ENCODE data around the gene URGCP. TPM values are rescaled to one million over a fixed set of nuclear protein-coding genes. Genes with fewer than 3 reads are reported as not detected.
A peak's percentile ranks its signal among the peaks of the same experiment; 100 is the strongest.

The URGCP gene
- total RNA-seq, 1 donor from 2014 or later: 28.2 TPM

- Histone ChIP-seq H3K4me1 (ENCODE audit: control insufficient read depth in 3 of 3, insufficient read depth in 3 of 3, low read length in 3 of 3) (peaks cover 48 to 58% (median 50%) of the 10 kb centered on the region in 3 donors), H3K27ac (ENCODE audit: low read depth, low read length) (peak overlapping the region; percentile 90), H3K4me3 (ENCODE audit: low read length in 3 of 3) (peak overlapping the region; percentile 11 to 60 (median 58)), H3K27me3 (ENCODE audit: control insufficient read depth in 3 of 3, insufficient read depth in 3 of 3, low read length in 3 of 3) (no peaks in the 10 kb centered on the region), H3K36me3 (ENCODE audit: control insufficient read depth in 3 of 3, insufficient read depth in 3 of 3, low read length in 3 of 3) (peaks cover 42 to 55% (median 50%) of the 10 kb centered on the region in 3 donors), H3K9ac (ENCODE audit: low read depth in 1 of 3, low read length in 3 of 3) (peak overlapping the region; percentile 16 to 73 (median 65)), H3K9me3 (ENCODE audit: control insufficient read depth in 3 of 3, low read length in 3 of 3) (no peaks in the 10 kb centered on the region)
Measured at GRCh38 chr7:43876976-43877745, 29.2 kb downstream of the URGCP start.

- H3K36me3 ChIP-seq (ENCODE audit: control insufficient read depth in 3 of 3, insufficient read depth in 3 of 3, low read length in 3 of 3): peaks cover 42 to 55% (median 48%) of the 10 kb centered on the region in 3 donors
- H3K9me3 ChIP-seq (ENCODE audit: control insufficient read depth in 3 of 3, low read length in 3 of 3): no peaks in the 10 kb centered on the region
- no peak overlapping the region for H3K9ac ChIP-seq (ENCODE audit: low read depth in 1 of 3, low read length in 3 of 3)
- H3K4me1 ChIP-seq (ENCODE audit: control insufficient read depth in 3 of 3, insufficient read depth in 3 of 3, low read length in 3 of 3): peaks cover 54 to 63% (median 55%) of the 10 kb centered on the region in 3 donors
- no peaks in the 10 kb centered on the region for H3K27me3 ChIP-seq (ENCODE audit: control insufficient read depth in 3 of 3, insufficient read depth in 3 of 3, low read length in 3 of 3)
- H3K4me3 ChIP-seq (ENCODE audit: low read length in 3 of 3): peak overlapping the region in 2 of 3 donors; percentile 35 to 60
- peak overlapping the region; percentile 90 for H3K27ac ChIP-seq (ENCODE audit: low read depth, low read length)
Measured at GRCh38 chr7:43876241-43876640, 30.2 kb downstream of the URGCP start.

GRCh38 chr7:43873300-43873699, 33.1 kb downstream of the URGCP start:
- peaks cover 50 to 59% (median 52%) of the 10 kb centered on the region in 3 donors for H3K4me1 ChIP-seq (ENCODE audit: control insufficient read depth in 3 of 3, insufficient read depth in 3 of 3, low read length in 3 of 3)
- no peaks in the 10 kb centered on the region for H3K27me3 ChIP-seq (ENCODE audit: control insufficient read depth in 3 of 3, insufficient read depth in 3 of 3, low read length in 3 of 3)
- no peaks in the 10 kb centered on the region for H3K9me3 ChIP-seq (ENCODE audit: control insufficient read depth in 3 of 3, low read length in 3 of 3)
- H3K4me3 ChIP-seq (ENCODE audit: low read length in 3 of 3): peak overlapping the region in 1 of 3 donors; percentile 12
- H3K27ac ChIP-seq (ENCODE audit: low read depth, low read length): peak overlapping the region; percentile 85
- H3K36me3 ChIP-seq (ENCODE audit: control insufficient read depth in 3 of 3, insufficient read depth in 3 of 3, low read length in 3 of 3): peaks cover 26 to 30% (median 26%) of the 10 kb centered on the region in 3 donors
- peak overlapping the region in 1 of 3 donors; percentile 51 for H3K9ac ChIP-seq (ENCODE audit: low read depth in 1 of 3, low read length in 3 of 3)

- Histone ChIP-seq H3K27me3 (ENCODE audit: control insufficient read depth in 3 of 3, insufficient read depth in 3 of 3, low read length in 3 of 3) (no peaks in the 10 kb centered on the region), H3K36me3 (ENCODE audit: control insufficient read depth in 3 of 3, insufficient read depth in 3 of 3, low read length in 3 of 3) (peaks cover 22 to 25% (median 22%) of the 10 kb centered on the region in 3 donors), H3K4me3 (ENCODE audit: low read length in 3 of 3) (peak overlapping the region in 2 of 3 donors; percentile 3 to 12), H3K9me3 (ENCODE audit: control insufficient read depth in 3 of 3, low read length in 3 of 3) (no peaks in the 10 kb centered on the region), H3K4me1 (ENCODE audit: control insufficient read depth in 3 of 3, insufficient read depth in 3 of 3, low read length in 3 of 3) (peaks cover 45 to 57% (median 45%) of the 10 kb centered on the region in 3 donors), H3K9ac (ENCODE audit: low read depth in 1 of 3, low read length in 3 of 3) (peak overlapping the region in 2 of 3 donors; percentile 16 to 51), H3K27ac (ENCODE audit: low read depth, low read length) (peak overlapping the region; percentile 85)
Measured at GRCh38 chr7:43872406-43873110, 33.8 kb downstream of the URGCP start.

GRCh38 chr7:43871064-43871463, 35.3 kb downstream of the URGCP start:
- Histone ChIP-seq H3K27me3 (ENCODE audit: control insufficient read depth in 3 of 3, insufficient read depth in 3 of 3, low read length in 3 of 3) (no peaks in the 10 kb centered on the region), H3K9me3 (ENCODE audit: control insufficient read depth in 3 of 3, low read length in 3 of 3) (no peaks in the 10 kb centered on the region), H3K4me3 (ENCODE audit: low read length in 3 of 3) (no peak overlapping the region), H3K4me1 (ENCODE audit: control insufficient read depth in 3 of 3, insufficient read depth in 3 of 3, low read length in 3 of 3) (peaks cover 32 to 42% (median 36%) of the 10 kb centered on the region in 3 donors), H3K27ac (ENCODE audit: low read depth, low read length) (no peak overlapping the region), H3K9ac (ENCODE audit: low read depth in 1 of 3, low read length in 3 of 3) (no peak overlapping the region), H3K36me3 (ENCODE audit: control insufficient read depth in 3 of 3, insufficient read depth in 3 of 3, low read length in 3 of 3) (peaks cover 16 to 23% (median 21%) of the 10 kb centered on the region in 3 donors)

- Histone ChIP-seq H3K4me1 (ENCODE audit: control insufficient read depth in 3 of 3, insufficient read depth in 3 of 3, low read length in 3 of 3) (peaks cover 29 to 37% (median 36%) of the 10 kb centered on the region in 3 donors), H3K27ac (ENCODE audit: low read depth, low read length) (peak overlapping the region; percentile 89), H3K27me3 (ENCODE audit: control insufficient read depth in 3 of 3, insufficient read depth in 3 of 3, low read length in 3 of 3) (no peaks in the 10 kb centered on the region), H3K4me3 (ENCODE audit: low read length in 3 of 3) (peak overlapping the region in 1 of 3 donors; percentile 90), H3K9ac (ENCODE audit: low read depth in 1 of 3, low read length in 3 of 3) (peak overlapping the region in 1 of 3 donors; percentile 87), H3K9me3 (ENCODE audit: control insufficient read depth in 3 of 3, low read length in 3 of 3) (no peaks in the 10 kb centered on the region), H3K36me3 (ENCODE audit: control insufficient read depth in 3 of 3, insufficient read depth in 3 of 3, low read length in 3 of 3) (peaks cover 13 to 20% (median 18%) of the 10 kb centered on the region in 3 donors)
Measured at GRCh38 chr7:43870316-43870715, 36.1 kb downstream of the URGCP start.

- H3K9me3 ChIP-seq (ENCODE audit: control insufficient read depth in 3 of 3, low read length in 3 of 3): no peaks in the 10 kb centered on the region
- H3K4me1 ChIP-seq (ENCODE audit: control insufficient read depth in 3 of 3, insufficient read depth in 3 of 3, low read length in 3 of 3): peaks cover 29 to 37% (median 36%) of the 10 kb centered on the region in 3 donors
- no peaks in the 10 kb centered on the region for H3K27me3 ChIP-seq (ENCODE audit: control insufficient read depth in 3 of 3, insufficient read depth in 3 of 3, low read length in 3 of 3)
- peak overlapping the region; percentile 87 to 90 (median 90) for H3K9ac ChIP-seq (ENCODE audit: low read depth in 1 of 3, low read length in 3 of 3)
- H3K36me3 ChIP-seq (ENCODE audit: control insufficient read depth in 3 of 3, insufficient read depth in 3 of 3, low read length in 3 of 3): peaks cover 10 to 20% (median 19%) of the 10 kb centered on the region in 3 donors
- H3K4me3 ChIP-seq (ENCODE audit: low read length in 3 of 3): peak overlapping the region; percentile 86 to 90 (median 88)
- H3K27ac ChIP-seq (ENCODE audit: low read depth, low read length): peak overlapping the region; percentile 89
Measured at GRCh38 chr7:43869867-43870240, 36.5 kb downstream of the URGCP start.

- Histone ChIP-seq H3K9ac (ENCODE audit: low read depth in 1 of 3, low read length in 3 of 3) (peak within 1 kb of the TSS; percentile 87 to 90 (median 90)), H3K27ac (ENCODE audit: low read depth, low read length) (peak within 1 kb of the TSS; percentile 89), H3K27me3 (ENCODE audit: control insufficient read depth in 3 of 3, insufficient read depth in 3 of 3, low read length in 3 of 3) (no peaks in the 10 kb centered on the region), H3K9me3 (ENCODE audit: control insufficient read depth in 3 of 3, low read length in 3 of 3) (no peaks in the 10 kb centered on the region), H3K4me3 (ENCODE audit: low read length in 3 of 3) (peak within 1 kb of the TSS; percentile 86 to 90 (median 88)), H3K36me3 (ENCODE audit: control insufficient read depth in 3 of 3, insufficient read depth in 3 of 3, low read length in 3 of 3) (peaks cover 10 to 20% (median 19%) of the 10 kb centered on the region in 3 donors), H3K4me1 (ENCODE audit: control insufficient read depth in 3 of 3, insufficient read depth in 3 of 3, low read length in 3 of 3) (peaks cover 29 to 37% (median 36%) of the 10 kb centered on the region in 3 donors)
Measured at GRCh38 chr7:43869006-43869866, 37.2 kb downstream of the URGCP start, which contains the start of gene MRPS24. Gene MRPS24 (minus strand): TSS chr7:43869517. CDS start chr7:43869495, 22 bp downstream.

GRCh38 chr7:43868681-43869005, 37.8 kb downstream of the URGCP start:
- Histone ChIP-seq H3K27me3 (ENCODE audit: control insufficient read depth in 3 of 3, insufficient read depth in 3 of 3, low read length in 3 of 3) (no peaks in the 10 kb centered on the region), H3K9me3 (ENCODE audit: control insufficient read depth in 3 of 3, low read length in 3 of 3) (no peaks in the 10 kb centered on the region), H3K36me3 (ENCODE audit: control insufficient read depth in 3 of 3, insufficient read depth in 3 of 3, low read length in 3 of 3) (peaks cover 10 to 20% (median 19%) of the 10 kb centered on the region in 3 donors), H3K4me3 (ENCODE audit: low read length in 3 of 3) (peak overlapping the region; percentile 80 to 90 (median 88)), H3K27ac (ENCODE audit: low read depth, low read length) (peak overlapping the region; percentile 89), H3K4me1 (ENCODE audit: control insufficient read depth in 3 of 3, insufficient read depth in 3 of 3, low read length in 3 of 3) (peaks cover 28 to 34% (median 32%) of the 10 kb centered on the region in 3 donors), H3K9ac (ENCODE audit: low read depth in 1 of 3, low read length in 3 of 3) (peak overlapping the region; percentile 68 to 86 (median 73))
